Loucy (cell line): ENCODE results near the gene LPIN1.

ENCODE experiments used
- H2AFZ ChIP-seq: fragments of 200-600 bp; sonication (generic); 2 replicates; pipeline ENCODE4 v1.6.0; 2016; ENCODE audit warnings: antibody characterized with exemption, mild to moderate bottlenecking, low read length, moderate library complexity
- H3F3A ChIP-seq: fragments of 200-600 bp; 2 replicates; pipeline ENCODE4 v1.6.0; 2016; ENCODE audit warnings: antibody characterized with exemption, low read depth, mild to moderate bottlenecking
- H3K27me3 ChIP-seq: fragments of 200-600 bp; sonication (generic); 2 replicates; pipeline ENCODE4 v1.6.1; 2014; ENCODE audit warnings: low read length, mild to moderate bottlenecking; ENCODE audit not compliant: insufficient read depth, poor library complexity, severe bottlenecking
- H3K36me3 ChIP-seq: fragments of 200-600 bp; sonication (generic); 2 replicates; pipeline ENCODE4 v1.6.1; 2016; ENCODE audit warnings: low read length; ENCODE audit not compliant: insufficient read depth
- H3K4me1 ChIP-seq: fragments of 200-600 bp; sonication (generic); 2 replicates; pipeline ENCODE4 v1.5.1; 2014; ENCODE audit warnings: low read length, mild to moderate bottlenecking; ENCODE audit not compliant: insufficient read depth, poor library complexity, severe bottlenecking
- H3K4me2 ChIP-seq: fragments of 200-600 bp; sonication (generic); 2 replicates; pipeline ENCODE4 v1.6.0; 2014; ENCODE audit warnings: antibody characterized with exemption, low read length, low read depth, mild to moderate bottlenecking; ENCODE audit not compliant: poor library complexity, severe bottlenecking
- H3K4me3 ChIP-seq: fragments of 200-600 bp; sonication (generic); 2 replicates; pipeline ENCODE4 v1.5.1; 2014; ENCODE audit warnings: low read length, mild to moderate bottlenecking, mixed read lengths; ENCODE audit not compliant: poor library complexity, severe bottlenecking
- H3K79me2 ChIP-seq: fragments of 200-600 bp; sonication (generic); 2 replicates; pipeline ENCODE4 v1.6.1; 2014; ENCODE audit warnings: low read length; ENCODE audit not compliant: insufficient read depth
- H3K9ac ChIP-seq: fragments of 200-600 bp; sonication (generic); 2 replicates; pipeline ENCODE4 v1.6.0; 2014; ENCODE audit warnings: mild to moderate bottlenecking, low read depth, low read length, moderate library complexity; ENCODE audit not compliant: poor library complexity, severe bottlenecking
- H3K9me2 ChIP-seq: fragments of 200-600 bp; sonication (generic); replicated peaks from 2 replicates; pipeline ENCODE4 v1.6.1; 2016; ENCODE audit warnings: low read depth, low read length, mixed read lengths
- H3K9me3 ChIP-seq: fragments of 200-600 bp; sonication (generic); 2 replicates; pipeline ENCODE4 v1.6.1; 2014; ENCODE audit warnings: mild to moderate bottlenecking, antibody characterized with exemption, low read length, low read depth; ENCODE audit not compliant: insufficient read depth
- H4K20me1 ChIP-seq: fragments of 200-600 bp; sonication (generic); 2 replicates; pipeline ENCODE4 v1.6.0; 2014; ENCODE audit warnings: antibody characterized with exemption, low read length, mild to moderate bottlenecking; ENCODE audit not compliant: insufficient read depth, poor library complexity, severe bottlenecking
- CTCF ChIP-seq: fragments of 200-600 bp; sonication (generic); conservative IDR thresholded peaks from 2 replicates; pipeline ENCODE4 v1.5.1; 2014; ENCODE audit warnings: mild to moderate bottlenecking, antibody characterized with exemption, low read length
- EZH2phosphoT487 ChIP-seq: fragments of 200-600 bp; IDR thresholded peaks from 2 replicates; pipeline ENCODE4 v1.6.1; 2018; ENCODE audit warnings: antibody characterized with exemption, mild to moderate bottlenecking, moderate library complexity, borderline replicate concordance

Gene LPIN1

GRCh38 chr2:11771971-11772615 is 25.7 kb downstream of the LPIN1 start:
- H3K9ac ChIP-seq, result no peak overlapping the region
- no peak overlapping the region for H3K4me2 ChIP-seq
- H3K27me3 ChIP-seq, result no peaks in the 10 kb centered on the region
- no peaks in the 10 kb centered on the region for H3K79me2 ChIP-seq
- no peaks in the 10 kb centered on the region for H3K4me1 ChIP-seq
- no peak overlapping the region for H3K4me3 ChIP-seq
- no peaks in the 10 kb centered on the region for H3K9me3 ChIP-seq
- TF ChIP-seq EZH2phosphoT487 (no peak), CTCF (no peak)
- peaks cover 86% of the 10 kb centered on the region for H3K36me3 ChIP-seq
- no peak overlapping the region for H2AFZ ChIP-seq
- no peaks in the 10 kb centered on the region for H4K20me1 ChIP-seq
- H3K9me2 ChIP-seq, result no peaks in the 10 kb centered on the region
- no peaks in the 10 kb centered on the region for H3F3A ChIP-seq

DNA sequence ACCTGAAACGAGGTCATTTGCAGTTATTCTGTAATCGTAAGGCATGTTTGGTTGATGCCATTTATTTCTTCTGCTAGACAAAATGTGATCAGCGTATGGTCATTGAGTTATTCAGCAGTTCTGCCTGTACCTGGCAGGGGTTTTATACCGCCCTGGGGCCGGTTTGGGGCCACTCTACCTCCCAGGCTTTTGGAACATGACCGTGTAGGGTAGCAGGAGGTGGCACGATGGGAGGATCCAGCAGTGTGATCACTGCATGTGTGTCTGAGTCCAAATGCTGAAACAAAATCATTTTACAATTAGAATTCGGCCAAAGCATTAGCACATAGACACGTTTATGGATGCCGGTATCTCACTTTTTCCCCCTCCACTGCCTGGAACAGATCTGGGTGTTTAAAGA is 26.7 kb downstream of the LPIN1 start:
- Histone ChIP-seq H3K27me3 (no peaks in the 10 kb centered on the region), H3K9me2 (no peaks in the 10 kb centered on the region), H3K9ac (no peak overlapping the region), H4K20me1 (no peaks in the 10 kb centered on the region), H3K9me3 (no peaks in the 10 kb centered on the region), H3K36me3 (peaks cover 77% of the 10 kb centered on the region), H2AFZ (no peak overlapping the region), H3K4me1 (peaks cover 3% of the 10 kb centered on the region), H3K79me2 (no peaks in the 10 kb centered on the region), H3F3A (no peaks in the 10 kb centered on the region), H3K4me2 (no peak overlapping the region), H3K4me3 (no peak overlapping the region)
- TF ChIP-seq CTCF, result no peak
- no peak for TF ChIP-seq EZH2phosphoT487

DNA sequence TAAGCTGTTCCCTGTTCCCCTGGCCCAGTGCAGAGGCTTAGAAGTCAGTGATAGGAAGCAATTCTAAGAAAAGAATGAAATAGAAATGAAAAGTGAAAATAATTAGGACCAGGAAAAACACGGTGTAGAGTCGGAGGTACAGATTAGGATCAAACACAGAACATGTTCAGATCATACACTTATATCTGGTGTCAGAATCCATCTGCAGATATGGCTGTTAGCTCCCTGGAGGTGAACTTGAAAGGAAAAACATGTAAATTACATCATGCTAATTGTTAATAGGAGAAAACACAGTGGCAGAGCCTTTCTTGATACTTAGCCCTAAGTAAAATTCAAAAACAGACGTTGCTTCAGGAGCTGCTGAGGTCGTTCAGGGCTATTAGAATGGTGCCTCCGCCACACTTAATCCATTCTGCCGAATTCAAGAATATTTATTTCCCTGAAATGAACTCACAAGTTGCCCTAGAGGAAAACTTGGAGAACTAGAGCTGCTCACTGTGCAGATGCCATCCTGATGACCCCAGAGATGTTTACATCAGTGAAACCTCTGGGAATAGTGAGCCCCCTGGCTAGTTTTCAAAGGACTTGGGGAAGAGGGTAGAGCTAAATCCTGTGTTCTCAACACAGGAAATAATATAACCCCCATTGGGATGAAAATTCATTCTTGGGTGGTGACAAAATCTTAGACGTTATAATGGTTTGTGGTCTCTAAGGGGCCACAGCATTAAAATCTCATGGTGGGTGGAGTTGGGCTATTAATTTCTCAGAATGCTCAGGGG is 27.5 kb downstream of the LPIN1 start:
- no peak overlapping the region for H3K4me2 ChIP-seq
- H3K27me3 ChIP-seq, result no peaks in the 10 kb centered on the region
- no peaks in the 10 kb centered on the region for H3K9me3 ChIP-seq
- peaks cover 7% of the 10 kb centered on the region for H3K4me1 ChIP-seq
- no peaks in the 10 kb centered on the region for H3K9me2 ChIP-seq
- H4K20me1 ChIP-seq, result no peaks in the 10 kb centered on the region
- H3F3A ChIP-seq, result no peaks in the 10 kb centered on the region
- no peak overlapping the region for H2AFZ ChIP-seq
- peaks cover 71% of the 10 kb centered on the region for H3K36me3 ChIP-seq
- no peak for TF ChIP-seq CTCF
- H3K79me2 ChIP-seq, result no peaks in the 10 kb centered on the region
- no peak overlapping the region for H3K9ac ChIP-seq
- no peak overlapping the region for H3K4me3 ChIP-seq
